KBM-7 (cell line): ENCODE measurements around the gene HLA-C.
"Not testable (repeated sequence)": the region's sequence is repeated elsewhere in the genome, so short reads cannot be mapped to it uniquely, and the experiment has no call there.

Experiments
- DNase-seq: peaks from one replicate; pipeline ENCODE4 v3.0.0-alpha.2; 2015
- in situ Hi-C: fragments of 300-500 bp; cut with MboI; formaldehyde crosslinking; loops from 2 replicates; pipeline ENCODE4 v1.14.3; 2020; ENCODE audit warnings: low sequenced_read_pairs, low pct_unique_long_range_greater_than_20kb, mixed read lengths

Gene HLA-C

DNA sequence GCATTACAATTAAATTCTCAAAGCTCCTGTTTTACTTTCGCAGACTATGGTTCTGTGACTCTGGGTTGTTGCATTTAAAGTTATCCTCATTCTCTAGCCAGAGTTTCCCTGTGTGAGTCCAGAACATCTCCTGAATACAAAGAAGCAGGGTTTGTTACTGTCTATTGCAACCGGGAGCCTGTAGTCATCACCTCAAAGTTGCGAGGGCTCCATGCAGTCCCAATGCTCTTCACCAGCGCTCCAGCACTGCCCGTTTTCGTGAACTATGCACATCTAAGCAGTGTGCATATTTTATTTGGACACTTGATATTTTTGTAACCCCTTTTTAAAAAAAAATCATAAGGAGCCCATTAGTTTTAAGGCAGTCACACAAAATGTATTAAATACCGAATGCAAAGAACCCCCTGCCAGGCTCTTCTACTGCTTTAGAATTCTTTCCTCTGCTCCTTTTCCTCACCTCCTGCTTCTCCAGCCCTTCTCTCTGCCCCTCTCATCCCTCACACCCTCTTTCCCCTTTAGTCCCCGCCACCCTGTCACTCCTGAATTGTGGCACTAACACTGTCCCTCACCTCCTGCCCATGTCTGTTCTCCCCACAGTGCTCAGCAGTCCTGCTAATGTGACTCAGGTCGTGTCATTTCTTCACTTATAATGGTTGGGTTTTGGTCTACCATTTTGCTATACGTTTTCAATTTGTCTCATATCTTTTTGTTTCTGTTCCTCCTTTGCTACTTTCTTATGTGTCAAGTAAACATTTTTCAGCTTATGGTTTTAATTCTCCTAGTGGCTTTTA lies 1.1 kb upstream of the HLA-C start:
- no peak for DNase-seq
- in situ Hi-C loops: no loop called here

DNA sequence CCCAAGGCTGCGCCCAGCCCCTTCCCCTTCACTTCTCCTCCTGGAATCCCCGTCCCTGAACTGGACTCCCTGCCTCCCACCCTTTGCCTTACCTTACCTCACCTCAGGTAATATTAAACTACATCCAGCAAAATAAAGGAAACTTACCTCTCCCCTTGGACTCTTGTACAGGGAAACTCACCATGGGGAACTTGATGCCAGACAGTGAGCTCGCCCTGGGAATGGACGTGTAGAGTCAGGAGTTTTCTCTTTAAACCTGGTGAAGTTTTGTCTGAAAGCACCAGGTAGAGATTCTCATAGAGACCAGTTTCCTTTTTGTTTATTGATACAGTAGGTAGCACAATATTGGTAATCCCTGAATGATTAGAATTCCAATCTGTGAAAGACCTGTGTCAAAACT lies 544 bp upstream of the HLA-C start:
- no peak for DNase-seq
- in situ Hi-C loops: no loop called here

- in situ Hi-C loops: no loop called here
- DNase-seq: no peak
Observed at GRCh38 chr6:31270788-31271640, 878 bp downstream of the HLA-C start.

GRCh38 chr6:31268836-31269235 lies 3.1 kb downstream of the HLA-C start:
- in situ Hi-C loops: no loop called here
- DNase-seq: no peak

DNA sequence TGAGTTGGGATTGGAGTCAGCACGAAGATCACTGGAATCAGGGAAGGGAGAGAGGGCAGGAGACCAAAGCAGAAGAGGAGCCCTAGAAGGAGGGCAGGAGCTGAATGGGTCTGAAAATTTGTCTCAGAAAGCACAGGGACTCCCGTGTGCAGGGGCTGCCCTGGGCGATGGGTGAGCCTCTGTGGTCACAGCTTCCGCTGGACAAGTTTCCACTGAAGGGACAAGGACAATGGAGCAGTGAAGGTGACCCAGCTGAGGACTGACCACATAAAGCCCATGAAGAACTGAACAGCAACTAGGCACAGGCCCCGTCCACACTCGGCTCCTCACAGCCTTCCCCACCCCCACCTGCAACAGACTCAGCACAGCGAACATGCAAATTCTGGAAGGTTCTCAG lies 3.5 kb downstream of the HLA-C start:
- in situ Hi-C loops: no loop called here
- no peak for DNase-seq

- DNase-seq: no peak
- in situ Hi-C loops: no loop called here
Observed at GRCh38 chr6:31267651-31268368, 4.1 kb downstream of the HLA-C start.

DNA sequence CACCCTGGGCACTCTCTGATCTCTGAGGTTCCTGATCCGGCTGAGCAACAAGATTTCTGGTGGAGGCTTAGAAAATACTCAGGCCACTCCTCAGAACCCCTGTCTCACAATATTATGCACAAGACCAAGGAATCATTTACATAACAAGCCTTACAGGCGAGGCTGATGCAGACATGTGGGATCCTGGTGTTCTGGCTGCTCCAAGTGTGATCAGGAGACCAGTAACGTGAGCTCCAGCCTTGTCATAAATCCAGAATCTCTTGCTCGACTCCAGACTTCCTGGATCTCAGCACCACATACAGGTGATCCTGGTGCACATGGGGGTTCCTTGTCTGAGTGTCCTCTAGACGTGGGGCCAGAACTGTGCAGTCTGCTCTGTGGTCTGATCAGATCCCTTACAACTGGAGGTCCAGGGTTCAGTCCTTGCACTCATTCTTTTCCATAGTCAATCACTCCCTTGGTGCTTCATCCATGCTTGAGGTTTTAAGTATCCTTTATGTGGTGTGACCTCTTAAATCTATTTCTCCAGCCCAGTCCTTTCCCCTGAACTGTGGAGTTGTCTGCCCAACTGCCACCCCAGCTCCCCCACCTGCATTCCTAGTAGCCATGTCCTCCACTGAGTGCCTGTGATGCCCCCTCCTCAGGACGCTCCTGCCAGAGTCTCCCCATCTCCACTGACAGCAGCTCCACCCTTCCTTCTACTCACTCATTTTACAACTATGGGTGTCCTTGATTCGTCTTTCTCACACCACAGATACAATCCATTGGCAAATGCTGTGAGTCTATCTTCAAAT lies 5.1 kb downstream of the HLA-C start:
- in situ Hi-C loops: no loop called here
- no peak for DNase-seq

DNA sequence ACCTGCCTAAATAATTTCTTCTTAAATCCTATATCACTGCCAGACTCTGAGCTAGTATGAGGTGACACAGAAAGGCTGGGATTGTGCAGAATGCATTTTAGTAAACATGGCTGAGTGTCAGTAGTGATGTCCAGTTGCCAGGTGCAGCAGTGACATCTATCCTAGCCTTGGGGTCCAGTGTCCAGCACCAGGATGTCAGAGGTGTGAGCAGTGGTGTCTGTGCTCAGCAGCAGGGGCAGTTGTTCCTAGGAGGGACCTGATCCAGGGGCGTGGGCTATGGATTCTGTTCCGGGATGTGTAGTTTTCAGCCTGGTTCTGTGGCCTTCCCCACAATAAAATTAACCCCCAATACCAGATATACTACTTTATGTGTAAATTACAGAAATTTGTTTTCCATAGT lies 6.0 kb downstream of the HLA-C start:
- in situ Hi-C loops: no loop called here
- DNase-seq: no peak

- in situ Hi-C loops: not testable (repeated sequence)
Observed at GRCh38 chr6:31263346-31263933, 8.5 kb downstream of the HLA-C start.

GRCh38 chr6:31259995-31260394 lies 11.9 kb downstream of the HLA-C start:
- DNase-seq, in situ Hi-C loops: not testable (repeated sequence)

More at GRCh38 chr6:31263346-31263933, 8.5 kb downstream of the HLA-C start:
- DNase-seq: peak; percentile 35

- in situ Hi-C loops: no loop called here
- DNase-seq: no peak
Observed at GRCh38 chr6:31252625-31253024, 19.3 kb downstream of the HLA-C start.

DNA sequence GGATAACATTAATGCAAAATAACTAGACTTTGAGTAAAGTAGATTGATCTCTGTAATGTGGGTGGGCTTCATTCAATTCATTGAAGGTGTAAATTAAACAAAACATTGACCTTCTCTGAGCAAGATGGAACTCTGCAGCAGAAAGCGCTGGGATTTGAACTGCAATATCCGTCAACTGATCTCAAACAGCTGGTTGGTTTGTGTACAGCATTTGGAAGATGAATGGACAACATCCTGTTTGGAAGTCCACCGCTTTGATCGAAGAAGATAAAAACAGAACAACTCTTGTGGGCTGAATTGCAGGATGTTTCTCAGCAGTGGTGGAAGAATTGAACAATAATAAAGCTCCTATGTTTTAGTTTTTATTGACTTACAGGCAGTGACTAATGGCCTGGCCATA lies 20.6 kb downstream of the HLA-C start:
- in situ Hi-C loops: no loop called here
- DNase-seq: no peak

DNA sequence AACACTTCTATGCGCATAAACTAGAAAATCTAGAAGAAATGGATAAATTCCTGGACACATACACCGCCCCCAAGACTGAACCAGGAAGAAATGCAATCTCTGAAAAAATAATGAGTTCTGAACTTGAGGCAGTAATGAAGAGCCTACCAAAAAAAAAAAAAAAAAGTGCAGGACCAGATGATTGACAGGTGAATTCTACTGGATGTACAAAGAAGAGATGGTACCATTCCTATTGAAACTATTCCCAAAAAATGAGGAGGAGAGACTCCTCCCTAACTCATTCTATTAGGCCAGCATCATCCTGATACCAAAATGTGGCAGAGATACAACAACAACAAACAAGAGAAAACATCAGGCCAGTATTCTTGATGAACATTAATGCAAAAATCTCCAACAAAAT lies 22.7 kb downstream of the HLA-C start:
- in situ Hi-C loops: no loop called here
- no peak for DNase-seq

DNA sequence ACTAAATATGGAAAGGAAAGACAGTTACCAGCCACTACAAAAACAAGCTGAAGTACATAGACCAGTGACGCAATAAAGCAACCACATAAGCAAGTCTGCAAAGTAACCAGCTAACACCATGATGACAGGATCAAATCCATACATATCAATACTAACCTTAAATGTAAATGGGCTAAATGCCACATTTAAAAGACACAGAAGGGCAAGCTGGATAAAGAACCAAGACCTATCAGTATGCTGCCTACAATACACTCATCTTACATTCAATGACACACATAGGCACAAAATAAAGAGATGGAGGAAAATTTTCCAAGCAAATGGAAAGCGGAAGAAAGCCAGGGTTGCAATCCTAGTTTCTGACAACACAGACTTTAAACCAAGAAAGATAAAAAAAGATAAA lies 24.1 kb downstream of the HLA-C start:
- no peak for DNase-seq
- in situ Hi-C loops: no loop called here

GRCh38 chr6:31246051-31246521 lies 25.8 kb downstream of the HLA-C start:
- in situ Hi-C loops: no loop called here
- no peak for DNase-seq

DNA sequence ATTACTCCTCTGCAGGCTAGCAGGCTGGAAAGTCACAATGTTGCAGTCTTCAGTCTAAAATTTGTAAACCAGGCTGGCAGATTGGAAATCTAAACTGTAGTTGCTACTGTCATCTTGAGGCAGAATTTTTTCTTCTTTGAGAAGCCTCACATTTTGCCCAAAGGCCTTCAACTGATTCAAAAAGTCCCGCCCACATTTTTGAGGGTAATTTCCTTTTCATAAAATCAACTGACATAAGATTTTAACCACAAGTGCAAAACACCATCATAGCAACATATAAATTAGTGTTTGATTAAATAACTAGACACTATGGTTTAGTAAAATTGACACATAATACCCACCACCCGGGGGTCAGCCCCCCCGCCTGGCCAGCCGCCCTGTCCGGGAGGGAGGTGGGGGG lies 28.4 kb downstream of the HLA-C start:
- DNase-seq: no peak
- in situ Hi-C loops: no loop called here

DNA sequence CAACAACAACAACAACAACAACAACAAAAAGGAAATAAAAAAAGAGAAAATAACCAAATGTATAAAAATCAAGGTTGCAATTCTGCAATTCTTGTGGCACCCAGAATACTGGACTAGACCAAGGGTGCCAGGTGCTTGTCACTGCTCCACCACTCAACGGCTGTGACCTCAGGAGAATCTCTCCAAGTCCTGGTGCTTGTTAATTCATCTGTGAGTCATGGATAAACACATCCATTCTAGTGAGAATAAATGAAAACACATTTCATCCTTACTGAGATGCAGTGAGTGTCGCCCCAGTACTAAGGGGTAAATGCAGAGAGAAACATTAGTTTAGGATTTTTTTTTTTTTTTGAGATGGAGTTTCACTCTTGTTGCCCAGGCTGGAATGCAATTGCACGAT lies 32.0 kb downstream of the HLA-C start:
- DNase-seq: no peak
- in situ Hi-C loops: no loop called here

DNA sequence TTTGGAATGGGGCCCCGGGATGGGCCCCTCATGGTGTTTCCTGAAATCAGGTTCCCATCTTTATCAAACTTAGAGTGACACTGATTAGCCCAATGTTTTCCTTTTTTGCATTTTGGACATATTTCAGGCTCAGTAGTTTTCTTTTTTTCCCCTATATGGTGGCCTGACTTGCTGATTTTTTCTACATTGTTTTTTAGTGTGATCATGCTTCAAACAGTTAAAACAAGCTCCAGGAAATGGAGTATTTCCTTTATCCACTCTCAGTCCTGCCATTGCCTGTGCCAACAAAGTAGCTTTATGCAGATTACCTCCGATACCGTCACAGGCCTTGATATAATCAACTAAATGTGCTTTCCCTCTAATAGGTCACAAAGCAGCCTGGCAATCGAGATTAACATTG lies 37.8 kb downstream of the HLA-C start:
- in situ Hi-C loops, DNase-seq: not testable (repeated sequence)

- in situ Hi-C loops: no loop called here
- DNase-seq: no peak
Observed at GRCh38 chr6:31228476-31228875, 43.4 kb downstream of the HLA-C start.
